Fibroblast of the aortic adventitia (primary cell): Measurements from ENCODE around the gene FUOM. TPM values are rescaled to one million over a fixed set of nuclear protein-coding genes. Genes with fewer than 3 reads are reported as not detected.

Experiments
- DNase-seq: peaks from one replicate; pipeline ENCODE4 v3.0.0-alpha.2; 2010; ENCODE audit warnings: low read depth
- H3K4me3 ChIP-seq: 2 replicates; pipeline ENCODE4 v1.5.1; 2011; ENCODE audit warnings: low read depth, mild to moderate bottlenecking, control low read depth, low read length, moderate library complexity
- total RNA-seq: library from RNA; depleted of rRNA; stranded (reverse); fragments of >200 nt; gene quantifications from 2 replicates; pipeline ENCODE4 v1.2.3, GENCODE V29; 2012; ENCODE audit warnings: low replicate concordance
- TF ChIP-seq, protein P1 (sequence below): IDR thresholded peaks from 2 replicates; pipeline ENCODE4 v1.5.1; 2011; ENCODE audit warnings: mild to moderate bottlenecking, low read length, control low read depth, inconsistent platforms; ENCODE audit not compliant: insufficient read depth

Gene FUOM
- total RNA-seq, 1 donor: 16.9 TPM

DNA sequence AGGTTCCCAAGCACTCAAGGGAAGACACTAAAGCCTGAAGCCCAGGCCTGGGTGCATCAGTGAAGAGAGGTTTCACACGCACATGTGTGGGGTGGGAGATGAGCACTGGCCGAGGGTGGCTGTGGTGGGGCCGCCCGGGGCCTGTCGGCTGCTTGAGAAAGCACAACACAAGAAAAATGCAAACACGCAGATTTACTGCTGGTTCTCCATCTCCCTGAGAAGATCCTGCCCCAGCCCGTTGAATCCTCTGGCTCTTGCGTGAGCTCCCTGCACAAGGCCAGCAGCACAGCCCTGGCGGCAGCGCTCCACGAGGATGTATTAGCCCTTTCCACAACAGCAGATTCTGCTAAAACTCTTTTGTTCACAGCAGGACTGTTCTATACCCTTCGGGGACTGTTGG lies 42.9 kb downstream of the FUOM start:
- DNase-seq: no peak
- H3K4me3 ChIP-seq: no peak overlapping the region
- TF ChIP-seq, protein P1, sequence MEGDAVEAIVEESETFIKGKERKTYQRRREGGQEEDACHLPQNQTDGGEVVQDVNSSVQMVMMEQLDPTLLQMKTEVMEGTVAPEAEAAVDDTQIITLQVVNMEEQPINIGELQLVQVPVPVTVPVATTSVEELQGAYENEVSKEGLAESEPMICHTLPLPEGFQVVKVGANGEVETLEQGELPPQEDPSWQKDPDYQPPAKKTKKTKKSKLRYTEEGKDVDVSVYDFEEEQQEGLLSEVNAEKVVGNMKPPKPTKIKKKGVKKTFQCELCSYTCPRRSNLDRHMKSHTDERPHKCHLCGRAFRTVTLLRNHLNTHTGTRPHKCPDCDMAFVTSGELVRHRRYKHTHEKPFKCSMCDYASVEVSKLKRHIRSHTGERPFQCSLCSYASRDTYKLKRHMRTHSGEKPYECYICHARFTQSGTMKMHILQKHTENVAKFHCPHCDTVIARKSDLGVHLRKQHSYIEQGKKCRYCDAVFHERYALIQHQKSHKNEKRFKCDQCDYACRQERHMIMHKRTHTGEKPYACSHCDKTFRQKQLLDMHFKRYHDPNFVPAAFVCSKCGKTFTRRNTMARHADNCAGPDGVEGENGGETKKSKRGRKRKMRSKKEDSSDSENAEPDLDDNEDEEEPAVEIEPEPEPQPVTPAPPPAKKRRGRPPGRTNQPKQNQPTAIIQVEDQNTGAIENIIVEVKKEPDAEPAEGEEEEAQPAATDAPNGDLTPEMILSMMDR: no peak

DNA sequence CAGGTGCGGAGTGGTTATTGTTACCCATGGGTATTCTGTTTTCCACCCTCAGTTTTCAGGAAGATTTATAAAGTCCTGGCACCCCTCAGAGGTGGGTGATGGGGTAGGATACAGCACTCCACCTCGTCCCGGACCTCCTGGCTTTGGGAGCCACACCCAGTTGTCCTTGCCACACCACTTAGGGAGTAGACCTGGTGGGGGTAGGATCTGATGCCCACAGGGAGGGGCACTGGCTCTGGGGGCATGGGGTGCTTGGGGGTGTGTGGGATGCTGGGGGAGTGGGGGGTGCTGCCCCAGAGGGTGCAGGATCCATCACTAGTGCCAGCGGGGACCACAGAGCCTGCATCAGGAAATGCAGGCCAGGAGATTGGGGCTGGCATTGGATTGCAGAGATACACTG lies 44.6 kb downstream of the FUOM start:
- TF ChIP-seq, protein P1: no peak
- DNase-seq: no peak
- no peak overlapping the region for H3K4me3 ChIP-seq

DNA sequence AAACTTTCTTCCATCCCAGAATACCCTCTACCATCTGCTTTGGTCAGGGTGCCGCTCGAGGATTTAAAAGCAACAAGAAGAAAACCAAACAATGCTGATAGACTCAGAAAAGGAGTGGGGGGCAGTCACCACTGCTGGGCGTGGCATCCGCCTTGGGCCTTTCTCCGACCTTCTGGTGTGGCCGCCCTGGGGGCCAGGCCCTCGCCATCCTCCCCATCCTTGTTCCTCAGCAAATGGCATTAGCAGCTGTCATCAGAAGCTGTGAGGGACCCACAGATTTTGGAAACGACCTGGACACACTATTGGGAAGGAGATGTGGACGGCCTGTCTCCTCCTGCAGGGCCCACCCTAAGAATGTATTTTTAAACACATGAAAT lies 45.1 kb downstream of the FUOM start:
- TF ChIP-seq, protein P1: no peak
- DNase-seq: no peak
- no peak overlapping the region for H3K4me3 ChIP-seq

DNA sequence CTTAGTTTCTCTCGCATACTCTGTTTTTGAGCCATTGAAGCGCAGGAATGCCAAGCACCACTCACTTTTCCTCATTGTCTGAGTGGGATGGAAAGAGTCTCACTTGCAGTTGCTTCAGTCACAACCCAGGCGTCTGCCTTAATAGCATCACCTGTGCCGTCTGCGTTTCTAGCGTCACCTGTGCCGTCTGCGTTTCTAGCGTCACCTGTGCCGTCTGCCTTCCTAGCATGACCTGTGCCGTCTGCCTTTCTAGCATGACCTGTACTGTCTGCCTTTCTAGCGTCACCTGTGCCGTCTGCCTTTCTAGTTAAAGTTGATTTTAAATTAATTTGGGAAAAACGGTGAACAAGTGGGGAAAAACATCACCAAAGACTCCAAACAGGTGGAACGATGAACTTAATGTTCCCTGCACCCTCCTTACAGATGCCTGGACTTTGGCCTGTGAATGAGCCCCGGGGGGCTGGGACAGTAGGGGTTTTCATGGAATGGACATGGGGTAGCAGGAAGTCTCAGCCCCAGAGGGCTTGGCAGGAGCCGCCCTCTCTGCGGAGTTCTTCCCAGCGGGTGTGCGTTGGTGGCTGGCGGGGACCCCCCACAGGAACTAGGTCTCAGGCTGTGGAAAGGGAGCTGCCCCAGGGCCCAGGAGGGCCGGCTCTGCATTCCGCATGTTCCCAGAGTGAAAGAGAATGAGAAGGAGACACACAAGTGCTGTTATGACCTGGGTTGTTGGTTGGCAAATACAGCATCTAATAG lies 45.6 kb downstream of the FUOM start:
- DNase-seq: no peak
- H3K4me3 ChIP-seq: no peak overlapping the region
- TF ChIP-seq, protein P1: no peak

DNA sequence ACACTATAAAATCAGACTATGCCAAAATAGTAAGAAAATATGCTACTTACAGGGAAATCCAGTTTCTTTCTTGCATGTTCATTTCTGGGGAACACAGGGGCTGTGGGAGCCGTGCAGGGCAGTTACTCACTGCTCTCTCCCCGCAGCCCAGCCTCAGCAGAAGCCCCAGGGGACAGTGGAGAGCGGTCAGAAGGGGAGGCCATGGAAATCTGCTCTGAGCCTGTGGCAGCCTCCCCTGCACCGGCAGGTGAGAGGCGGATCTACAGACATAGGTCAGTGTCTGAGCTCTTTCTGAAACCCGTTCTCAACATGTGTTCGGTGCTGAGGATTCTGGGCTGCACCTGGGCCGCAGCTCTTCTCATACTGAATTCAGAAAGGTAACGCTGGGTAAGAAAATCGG lies 46.2 kb downstream of the FUOM start:
- H3K4me3 ChIP-seq: no peak overlapping the region
- no peak for DNase-seq
- TF ChIP-seq, protein P1: no peak

DNA sequence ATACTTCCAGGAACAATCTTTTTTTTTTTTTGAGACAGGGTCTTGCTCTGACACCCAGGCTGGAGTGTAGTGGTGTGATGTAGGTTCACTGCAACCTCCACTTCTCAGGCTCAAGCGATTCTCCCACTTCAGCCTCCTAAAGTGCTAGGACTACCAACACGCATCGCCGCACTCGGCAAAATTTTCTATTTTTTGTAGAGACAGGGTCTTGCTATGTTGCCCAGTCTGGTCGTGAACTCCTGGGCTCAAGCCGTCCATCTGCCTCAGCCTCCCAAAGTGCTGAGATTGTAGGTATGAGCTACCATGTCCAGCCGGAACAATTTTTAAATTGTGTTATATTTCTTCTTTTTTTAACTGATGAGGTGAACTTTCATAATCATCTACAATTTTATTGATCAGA lies 47.0 kb downstream of the FUOM start:
- H3K4me3 ChIP-seq: no peak overlapping the region
- DNase-seq: no peak
- TF ChIP-seq, protein P1: no peak

DNA sequence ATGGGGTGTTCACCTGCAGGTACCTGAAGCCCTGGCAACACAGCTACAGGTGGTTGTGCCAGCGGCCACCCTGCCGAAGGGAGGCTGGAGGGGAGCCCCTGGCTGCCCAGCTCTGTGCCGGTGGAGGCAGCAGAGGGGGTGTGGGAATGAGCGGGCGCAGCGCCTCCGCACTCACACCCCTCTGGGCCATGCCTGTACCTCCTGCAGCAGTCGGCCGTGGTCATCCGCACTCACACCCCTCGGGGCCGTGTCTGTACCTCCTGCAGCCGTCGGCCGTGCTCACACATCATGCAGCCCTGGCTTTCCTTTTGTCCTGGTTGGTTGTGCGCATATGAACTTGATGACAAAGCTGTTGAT lies 47.4 kb downstream of the FUOM start:
- DNase-seq: no peak
- H3K4me3 ChIP-seq: no peak overlapping the region
- TF ChIP-seq, protein P1: no peak
